ENCODE data around the gene KBTBD7.

KBTBD7 gene

GRCh38 chr13:41196011-41196410 lies 1.6 kb upstream of the KBTBD7 start:
- no peak for ATAC-seq
- TF ChIP-seq ISL1 (CRISPR knock-in tag; IDR thresholded peaks at IDR 0.05) (no peak), TCF4 (CRISPR knock-in tag; IDR thresholded peaks at IDR 0.05; ENCODE audit: borderline replicate concordance) (peak; percentile 86)

DNA sequence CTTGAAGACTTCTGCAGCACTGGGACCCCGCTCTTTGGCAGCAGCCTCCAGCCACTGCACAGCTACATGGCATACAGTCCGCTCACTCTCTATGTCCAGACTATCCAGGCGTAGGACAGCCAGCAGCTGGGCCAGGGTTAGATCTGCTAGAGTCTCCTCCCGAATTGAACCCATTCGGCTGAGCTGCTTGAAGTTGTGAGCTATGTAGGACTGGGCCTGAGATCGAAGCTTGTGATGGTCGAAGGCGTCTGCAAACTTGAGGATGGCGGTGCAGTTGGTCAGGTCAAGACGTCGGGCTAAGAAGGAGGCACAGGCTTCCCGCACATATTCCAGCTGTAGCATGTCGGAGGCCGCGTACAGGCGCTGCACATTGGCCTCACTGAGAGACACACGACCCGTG lies 900 bp downstream of the KBTBD7 start:
- no peak for ATAC-seq
- no peak for TF ChIP-seq PPARA (CRISPR knock-in tag; IDR thresholded peaks at IDR 0.05; ENCODE audit: borderline replicate concordance)
- no peak for TF ChIP-seq CREB5 (CRISPR knock-in tag; IDR thresholded peaks at IDR 0.05; ENCODE audit: low read depth)
- TF ChIP-seq ZNF70 (CRISPR knock-in tag; IDR thresholded peaks at IDR 0.05): no peak
- TF ChIP-seq ZFP30 (CRISPR knock-in tag; IDR thresholded peaks at IDR 0.05): no peak
- no peak for TF ChIP-seq CSDC2 (CRISPR knock-in tag; IDR thresholded peaks at IDR 0.05)
- TF ChIP-seq, protein P1, sequence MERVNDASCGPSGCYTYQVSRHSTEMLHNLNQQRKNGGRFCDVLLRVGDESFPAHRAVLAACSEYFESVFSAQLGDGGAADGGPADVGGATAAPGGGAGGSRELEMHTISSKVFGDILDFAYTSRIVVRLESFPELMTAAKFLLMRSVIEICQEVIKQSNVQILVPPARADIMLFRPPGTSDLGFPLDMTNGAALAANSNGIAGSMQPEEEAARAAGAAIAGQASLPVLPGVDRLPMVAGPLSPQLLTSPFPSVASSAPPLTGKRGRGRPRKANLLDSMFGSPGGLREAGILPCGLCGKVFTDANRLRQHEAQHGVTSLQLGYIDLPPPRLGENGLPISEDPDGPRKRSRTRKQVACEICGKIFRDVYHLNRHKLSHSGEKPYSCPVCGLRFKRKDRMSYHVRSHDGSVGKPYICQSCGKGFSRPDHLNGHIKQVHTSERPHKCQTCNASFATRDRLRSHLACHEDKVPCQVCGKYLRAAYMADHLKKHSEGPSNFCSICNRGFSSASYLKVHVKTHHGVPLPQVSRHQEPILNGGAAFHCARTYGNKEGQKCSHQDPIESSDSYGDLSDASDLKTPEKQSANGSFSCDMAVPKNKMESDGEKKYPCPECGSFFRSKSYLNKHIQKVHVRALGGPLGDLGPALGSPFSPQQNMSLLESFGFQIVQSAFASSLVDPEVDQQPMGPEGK (CRISPR knock-in tag; IDR thresholded peaks at IDR 0.05; ENCODE audit: borderline replicate concordance): no peak
- TF ChIP-seq ZNF565 (CRISPR knock-in tag; conservative IDR thresholded peaks at IDR 0.05; ENCODE audit: low read depth): no peak
- no peak for TF ChIP-seq OSR1 (CRISPR knock-in tag; IDR thresholded peaks at IDR 0.05)
- no peak for TF ChIP-seq ISL1 (CRISPR knock-in tag; IDR thresholded peaks at IDR 0.05)
- TF ChIP-seq TOX (CRISPR knock-in tag; IDR thresholded peaks at IDR 0.05; ENCODE audit: borderline replicate concordance): no peak
- no peak for TF ChIP-seq POU6F1 (CRISPR knock-in tag; IDR thresholded peaks at IDR 0.05; ENCODE audit: borderline replicate concordance, low read depth)
- no peak for TF ChIP-seq SNAI2 (CRISPR knock-in tag; IDR thresholded peaks at IDR 0.05)
- TF ChIP-seq BACH2 (CRISPR knock-in tag; IDR thresholded peaks at IDR 0.05; ENCODE audit: borderline replicate concordance): no peak
- no peak for TF ChIP-seq CSRNP3 (CRISPR knock-in tag; IDR thresholded peaks at IDR 0.05)

DNA sequence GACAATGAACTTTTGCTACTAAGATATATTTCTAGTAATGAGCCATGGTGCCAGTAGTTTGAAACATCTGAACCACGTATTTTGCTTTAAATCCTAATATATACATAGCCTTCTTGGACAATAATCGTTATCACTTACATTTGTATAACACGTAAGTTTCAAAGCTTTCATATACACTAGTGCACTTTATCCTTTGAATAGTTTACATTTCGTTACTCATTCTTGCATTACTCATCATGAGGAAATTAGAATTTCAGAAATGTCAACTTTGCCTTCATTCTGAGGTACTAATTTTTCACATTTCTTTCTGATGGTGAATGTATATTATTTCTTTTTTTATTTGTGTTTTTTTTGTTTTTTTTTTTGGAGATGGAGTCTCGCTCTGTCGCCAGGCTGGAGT lies 5.8 kb downstream of the KBTBD7 start:
- ATAC-seq: no peak
- TF ChIP-seq SNAI2 (CRISPR knock-in tag; IDR thresholded peaks at IDR 0.05): no peak
- no peak for TF ChIP-seq RARB (CRISPR knock-in tag; IDR thresholded peaks at IDR 0.05)
- no peak for TF ChIP-seq TCF4 (CRISPR knock-in tag; IDR thresholded peaks at IDR 0.05; ENCODE audit: borderline replicate concordance)
- no peak for TF ChIP-seq ZNF70 (CRISPR knock-in tag; IDR thresholded peaks at IDR 0.05)
- no peak for TF ChIP-seq ZNF8 (CRISPR knock-in tag; IDR thresholded peaks at IDR 0.05)
- no peak for TF ChIP-seq POU6F1 (CRISPR knock-in tag; IDR thresholded peaks at IDR 0.05; ENCODE audit: borderline replicate concordance, low read depth)
- no peak for TF ChIP-seq CSRNP3 (CRISPR knock-in tag; IDR thresholded peaks at IDR 0.05)
- TF ChIP-seq CREB5 (CRISPR knock-in tag; IDR thresholded peaks at IDR 0.05; ENCODE audit: low read depth): no peak
- TF ChIP-seq BACH2 (CRISPR knock-in tag; IDR thresholded peaks at IDR 0.05; ENCODE audit: borderline replicate concordance): no peak
- TF ChIP-seq OSR1 (CRISPR knock-in tag; IDR thresholded peaks at IDR 0.05): no peak
- TF ChIP-seq, protein P1 (CRISPR knock-in tag; IDR thresholded peaks at IDR 0.05; ENCODE audit: borderline replicate concordance): no peak
- no peak for TF ChIP-seq ZNF565 (CRISPR knock-in tag; conservative IDR thresholded peaks at IDR 0.05; ENCODE audit: low read depth)
- TF ChIP-seq ESRRG (CRISPR knock-in tag; IDR thresholded peaks at IDR 0.05): no peak
- no peak for TF ChIP-seq GLIS3 (CRISPR knock-in tag; IDR thresholded peaks at IDR 0.05)
- TF ChIP-seq ISL1 (CRISPR knock-in tag; IDR thresholded peaks at IDR 0.05): no peak
- no peak for TF ChIP-seq TOX (CRISPR knock-in tag; IDR thresholded peaks at IDR 0.05; ENCODE audit: borderline replicate concordance)
- no peak for TF ChIP-seq TSHZ2 (CRISPR knock-in tag; IDR thresholded peaks at IDR 0.05)
- TF ChIP-seq PPARA (CRISPR knock-in tag; IDR thresholded peaks at IDR 0.05; ENCODE audit: borderline replicate concordance): no peak

Data from SK-N-SH treated with all-trans-retinoic acid at 6 μM for 48 hours (cell line).